Activated effector memory CD4-positive, alpha-beta T cell treated with Interleukin-2 at 50 U/mL for 16 hours (primary cell): Measurements from ENCODE around the gene SUCO.
"Not testable (repeated sequence)": the region's sequence is repeated elsewhere in the genome, so short reads cannot be mapped to it uniquely, and the experiment has no call there.

Experiments used
- DNase-seq: peaks from one replicate; pipeline ENCODE4 v3.0.0-alpha.2; 2020

The SUCO gene

GRCh38 chr1:172532700-172533512, at the start of gene SUCO:
SUCO (plus strand) TSS chr1:172533150; CDS start chr1:172533436, 286 bp downstream.
- DNase-seq: peak; percentile 100

- DNase-seq: no peak
These were observed 49.5 kb upstream of the SUCO start for GRCh38 chr1:172483448-172483847.

- no peak for DNase-seq
These were observed 48.7 kb upstream of the SUCO start for GRCh38 chr1:172484252-172484651.

GRCh38 chr1:172485626-172486025, 47.3 kb upstream of the SUCO start:
- no peak for DNase-seq

GRCh38 chr1:172486805-172487454, 46.0 kb upstream of the SUCO start:
- no peak for DNase-seq

- DNase-seq: no peak
These were observed 45.4 kb upstream of the SUCO start for GRCh38 chr1:172487550-172487949.

GRCh38 chr1:172488393-172488792, 44.6 kb upstream of the SUCO start:
- no peak for DNase-seq

GRCh38 chr1:172489847-172490246, 43.1 kb upstream of the SUCO start:
- DNase-seq: no peak

GRCh38 chr1:172492421-172492820, 40.5 kb upstream of the SUCO start:
- DNase-seq: no peak

- no peak for DNase-seq
These were observed 38.8 kb upstream of the SUCO start for GRCh38 chr1:172494166-172494565.

GRCh38 chr1:172496127-172496526, 36.8 kb upstream of the SUCO start:
- DNase-seq: not testable (repeated sequence)

- no peak for DNase-seq
These were observed 36.3 kb upstream of the SUCO start for GRCh38 chr1:172496678-172497077.

GRCh38 chr1:172497230-172497629, 35.7 kb upstream of the SUCO start:
- DNase-seq: no peak

- DNase-seq: no peak
These were observed 34.1 kb upstream of the SUCO start for GRCh38 chr1:172498857-172499256.

GRCh38 chr1:172499636-172500141, 33.3 kb upstream of the SUCO start:
- no peak for DNase-seq

- no peak for DNase-seq
These were observed 32.7 kb upstream of the SUCO start for GRCh38 chr1:172500207-172500606.

GRCh38 chr1:172507741-172508140, 25.2 kb upstream of the SUCO start:
- no peak for DNase-seq

GRCh38 chr1:172510479-172510878, 22.5 kb upstream of the SUCO start:
- DNase-seq: no peak

- DNase-seq: no peak
These were observed 20.4 kb upstream of the SUCO start for GRCh38 chr1:172512591-172512990.

GRCh38 chr1:172513479-172513878, 19.5 kb upstream of the SUCO start:
- no peak for DNase-seq

GRCh38 chr1:172514108-172514507, 18.8 kb upstream of the SUCO start:
- DNase-seq: no peak

GRCh38 chr1:172515436-172515835, 17.5 kb upstream of the SUCO start:
- no peak for DNase-seq

GRCh38 chr1:172515927-172516326, 17.0 kb upstream of the SUCO start:
- DNase-seq: no peak

- no peak for DNase-seq
These were observed 15.9 kb upstream of the SUCO start for GRCh38 chr1:172517081-172517480.
